Panc1 (cell line): ENCODE results near the gene PRR15. TPM values are rescaled to one million over a fixed set of nuclear protein-coding genes. Genes with fewer than 3 reads are reported as not detected.

Experiments
- ATAC-seq: fragments of 200-7000 bp; cut with Tn5 transposase; 2 replicates; pipeline ENCODE4 v1.9.1; 2020; ENCODE audit warnings: mild to moderate bottlenecking, moderate library complexity
- BruUV-seq: library from RNA; stranded (reverse); fragments of 400-500 nt; replicated peaks from 2 replicates; lab custom pipeline; 2021; lab: Mats Ljungman, UMichigan
- CTCF ChIA-PET: fragments of 300-600 bp; sonication (Branson Sonifier 250); formaldehyde crosslinking; loops from one replicate; lab custom pipeline; 2022; ENCODE audit warnings: antibody characterized with exemption; lab: Charles Lee
- POLR2A ChIA-PET: fragments of 300-600 bp; sonication (Branson Sonifier 250); formaldehyde crosslinking; loops from one replicate; lab custom pipeline; 2022; ENCODE audit warnings: antibody characterized with exemption; lab: Charles Lee
- DNase-seq: peaks from one replicate; pipeline ENCODE4 v3.0.0-alpha.2; 2010; ENCODE audit warnings: low read depth, low spot score
- H3K27ac ChIP-seq: 2 replicates; pipeline ENCODE4 v1.5.1; 2011; ENCODE audit warnings: mild to moderate bottlenecking, low read length, inconsistent platforms
- H3K27me3 ChIP-seq: fragments of 200-500 bp; sonication (Bioruptor generic); 2 replicates; pipeline ENCODE4 v1.6.0; 2014; ENCODE audit warnings: low read length, inconsistent platforms; ENCODE audit not compliant: control insufficient read depth, insufficient read depth
- H3K36me3 ChIP-seq: fragments of 200-500 bp; sonication (Bioruptor generic); 2 replicates; pipeline ENCODE4 v1.5.1; 2014; ENCODE audit warnings: inconsistent platforms, mild to moderate bottlenecking, low read length, moderate library complexity; ENCODE audit not compliant: control insufficient read depth, insufficient read depth
- H3K4me1 ChIP-seq: 2 replicates; pipeline ENCODE4 v1.5.1; 2011; ENCODE audit warnings: inconsistent platforms, mild to moderate bottlenecking, low read length, moderate library complexity; ENCODE audit not compliant: control insufficient read depth, insufficient read depth
- H3K4me3 ChIP-seq, 2 experiments: 2 replicates each; pipeline ENCODE4 v1.5.1; 2011 to 2012; ENCODE audit warnings: low read depth in 2 of 2, low read length in 2 of 2, mild to moderate bottlenecking in 2 of 2, inconsistent platforms in 1 of 2, moderate library complexity in 1 of 2
- H3K9me3 ChIP-seq: fragments of 200-500 bp; sonication (Bioruptor generic); 2 replicates; pipeline ENCODE4 v1.5.1; 2014; ENCODE audit warnings: low read depth, mild to moderate bottlenecking, inconsistent platforms, low read length, moderate library complexity; ENCODE audit not compliant: control insufficient read depth, insufficient read depth
- POLR2AphosphoS5 ChIP-seq: IDR thresholded peaks from 2 replicates; pipeline ENCODE4 v1.6.1; 2012; ENCODE audit warnings: mild to moderate bottlenecking, low read depth, low read length, moderate library complexity
- SIN3A ChIP-seq: IDR thresholded peaks from 2 replicates; pipeline ENCODE4 v1.6.1; 2012; ENCODE audit warnings: low read depth, mild to moderate bottlenecking, low read length, moderate library complexity, borderline replicate concordance; ENCODE audit not compliant: insufficient read depth
- TCF7L2 ChIP-seq: IDR thresholded peaks from 2 replicates; pipeline ENCODE4 v1.6.1; 2011; ENCODE audit warnings: mild to moderate bottlenecking, low read depth, low read length, inconsistent platforms
- in situ Hi-C: cut with HindIII; loops from 2 replicates; pipeline ENCODE4 v1.10.0; 2016; ENCODE audit warnings: low sequenced_read_pairs, low pct_unique_long_range_greater_than_20kb
- intact Hi-C: fragments of 100-400 bp; cut with micrococcal nuclease; formaldehyde crosslinking; loops from one replicate; pipeline ENCODE4 v1.10.0; 2022; ENCODE audit not compliant: unreplicated experiment
- total RNA-seq: library from RNA; stranded (reverse); gene quantifications from one replicate; pipeline ENCODE4 v1.2.1, GENCODE V29; 2021; ENCODE audit not compliant: unreplicated experiment
- TF ChIP-seq, protein P1 (sequence below): fragments of 450-650 bp; IDR thresholded peaks from 2 replicates; pipeline ENCODE4 v1.5.1; 2017; ENCODE audit warnings: mild to moderate bottlenecking
- TF ChIP-seq, protein P2 (sequence below), 2 experiments: IDR thresholded peaks; 2 replicates each; pipeline ENCODE4 v1.6.1; 2011 to 2012; ENCODE audit warnings: low read depth in 2 of 2, control low read depth in 1 of 2, low read length in 1 of 2, mild to moderate bottlenecking in 1 of 2, moderate library complexity in 1 of 2; ENCODE audit not compliant: insufficient read depth in 1 of 2

Gene PRR15
- total RNA-seq, 1 experiment from 2014 or later: 0.23 TPM

DNA sequence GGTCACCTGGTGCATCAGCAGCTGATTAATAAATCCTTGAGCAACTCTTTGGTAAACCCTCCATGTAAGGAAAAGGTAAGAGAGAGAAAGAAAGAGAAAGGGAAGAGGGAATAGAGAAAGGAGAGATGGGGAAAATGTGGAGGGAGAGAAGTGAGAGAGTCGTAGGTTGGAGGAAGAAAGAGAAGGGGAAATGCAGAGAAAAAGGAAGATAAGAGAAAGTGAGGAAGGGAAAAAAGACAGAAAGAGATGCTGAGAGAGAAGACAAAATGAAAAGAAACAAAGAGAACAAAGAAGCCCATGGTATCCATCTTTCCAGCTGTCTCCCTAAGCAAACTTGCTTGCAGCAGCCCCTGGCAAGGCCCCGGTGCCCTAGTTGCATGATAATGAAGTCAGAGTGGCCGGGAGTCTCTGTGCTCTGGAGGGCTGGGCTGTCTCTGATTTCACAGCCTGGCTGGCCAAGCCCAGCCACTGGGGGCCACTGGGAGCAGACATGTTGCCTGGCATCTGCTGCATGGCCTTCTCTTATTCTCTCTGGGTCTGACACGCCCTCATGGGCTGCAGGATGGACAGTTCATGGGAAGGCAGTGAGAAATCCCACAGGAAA is 48.4 kb downstream of the PRR15 start:
- H3K36me3 ChIP-seq: no peaks in the 10 kb centered on the region
- no peaks in the 10 kb centered on the region for H3K4me1 ChIP-seq
- CTCF ChIA-PET: no interaction called here
- H3K27me3 ChIP-seq: no peaks in the 10 kb centered on the region
- no peaks in the 10 kb centered on the region for H3K9me3 ChIP-seq
- TF ChIP-seq, protein P1, sequence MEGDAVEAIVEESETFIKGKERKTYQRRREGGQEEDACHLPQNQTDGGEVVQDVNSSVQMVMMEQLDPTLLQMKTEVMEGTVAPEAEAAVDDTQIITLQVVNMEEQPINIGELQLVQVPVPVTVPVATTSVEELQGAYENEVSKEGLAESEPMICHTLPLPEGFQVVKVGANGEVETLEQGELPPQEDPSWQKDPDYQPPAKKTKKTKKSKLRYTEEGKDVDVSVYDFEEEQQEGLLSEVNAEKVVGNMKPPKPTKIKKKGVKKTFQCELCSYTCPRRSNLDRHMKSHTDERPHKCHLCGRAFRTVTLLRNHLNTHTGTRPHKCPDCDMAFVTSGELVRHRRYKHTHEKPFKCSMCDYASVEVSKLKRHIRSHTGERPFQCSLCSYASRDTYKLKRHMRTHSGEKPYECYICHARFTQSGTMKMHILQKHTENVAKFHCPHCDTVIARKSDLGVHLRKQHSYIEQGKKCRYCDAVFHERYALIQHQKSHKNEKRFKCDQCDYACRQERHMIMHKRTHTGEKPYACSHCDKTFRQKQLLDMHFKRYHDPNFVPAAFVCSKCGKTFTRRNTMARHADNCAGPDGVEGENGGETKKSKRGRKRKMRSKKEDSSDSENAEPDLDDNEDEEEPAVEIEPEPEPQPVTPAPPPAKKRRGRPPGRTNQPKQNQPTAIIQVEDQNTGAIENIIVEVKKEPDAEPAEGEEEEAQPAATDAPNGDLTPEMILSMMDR: no peak
- no peak for TF ChIP-seq TCF7L2
- no peak for TF ChIP-seq POLR2AphosphoS5
- TF ChIP-seq, protein P2, sequence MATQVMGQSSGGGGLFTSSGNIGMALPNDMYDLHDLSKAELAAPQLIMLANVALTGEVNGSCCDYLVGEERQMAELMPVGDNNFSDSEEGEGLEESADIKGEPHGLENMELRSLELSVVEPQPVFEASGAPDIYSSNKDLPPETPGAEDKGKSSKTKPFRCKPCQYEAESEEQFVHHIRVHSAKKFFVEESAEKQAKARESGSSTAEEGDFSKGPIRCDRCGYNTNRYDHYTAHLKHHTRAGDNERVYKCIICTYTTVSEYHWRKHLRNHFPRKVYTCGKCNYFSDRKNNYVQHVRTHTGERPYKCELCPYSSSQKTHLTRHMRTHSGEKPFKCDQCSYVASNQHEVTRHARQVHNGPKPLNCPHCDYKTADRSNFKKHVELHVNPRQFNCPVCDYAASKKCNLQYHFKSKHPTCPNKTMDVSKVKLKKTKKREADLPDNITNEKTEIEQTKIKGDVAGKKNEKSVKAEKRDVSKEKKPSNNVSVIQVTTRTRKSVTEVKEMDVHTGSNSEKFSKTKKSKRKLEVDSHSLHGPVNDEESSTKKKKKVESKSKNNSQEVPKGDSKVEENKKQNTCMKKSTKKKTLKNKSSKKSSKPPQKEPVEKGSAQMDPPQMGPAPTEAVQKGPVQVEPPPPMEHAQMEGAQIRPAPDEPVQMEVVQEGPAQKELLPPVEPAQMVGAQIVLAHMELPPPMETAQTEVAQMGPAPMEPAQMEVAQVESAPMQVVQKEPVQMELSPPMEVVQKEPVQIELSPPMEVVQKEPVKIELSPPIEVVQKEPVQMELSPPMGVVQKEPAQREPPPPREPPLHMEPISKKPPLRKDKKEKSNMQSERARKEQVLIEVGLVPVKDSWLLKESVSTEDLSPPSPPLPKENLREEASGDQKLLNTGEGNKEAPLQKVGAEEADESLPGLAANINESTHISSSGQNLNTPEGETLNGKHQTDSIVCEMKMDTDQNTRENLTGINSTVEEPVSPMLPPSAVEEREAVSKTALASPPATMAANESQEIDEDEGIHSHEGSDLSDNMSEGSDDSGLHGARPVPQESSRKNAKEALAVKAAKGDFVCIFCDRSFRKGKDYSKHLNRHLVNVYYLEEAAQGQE (IDR thresholded peaks at IDR 0.05; ENCODE audit: insufficient read depth in 1 of 2, low read depth in 2 of 2, low read length in 1 of 2): no peak
- no peak for TF ChIP-seq SIN3A
- no peak for ATAC-seq
- intact Hi-C loops (no loop called here), in situ Hi-C loops (no loop called here)
- POLR2A ChIA-PET: no interaction called here
- DNase-seq: no peak
- BruUV-seq: no TSS peak
- no peak overlapping the region for H3K27ac ChIP-seq
- no peak overlapping the region for H3K4me3 ChIP-seq

DNA sequence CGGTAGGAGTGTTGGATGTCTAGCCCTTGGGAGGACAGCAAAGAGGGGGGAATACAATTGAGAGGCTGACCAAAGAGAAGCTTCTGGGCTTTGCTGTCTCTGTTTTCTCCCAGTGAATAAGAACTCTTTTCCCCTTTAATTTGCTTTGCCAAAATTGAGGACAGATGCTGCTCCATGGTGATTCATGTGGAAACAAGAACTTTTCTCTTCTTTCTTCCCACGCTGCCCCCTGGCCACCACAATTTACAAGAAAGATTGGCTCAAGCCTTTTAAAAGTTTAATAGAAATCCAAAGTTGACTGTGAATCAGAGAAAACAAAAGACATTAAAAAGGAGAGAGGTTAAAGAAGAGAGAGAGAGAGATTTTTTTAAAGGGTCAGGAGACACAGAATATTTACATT is 49.0 kb downstream of the PRR15 start:
- in situ Hi-C loops: no loop called here
- H3K4me1 ChIP-seq: no peaks in the 10 kb centered on the region
- ATAC-seq (no peak), DNase-seq (no peak)
- H3K27ac ChIP-seq: no peak overlapping the region
- H3K36me3 ChIP-seq: no peaks in the 10 kb centered on the region
- ChIA-PET CTCF (no interaction called here), POLR2A (no interaction called here)
- TF ChIP-seq, protein P1: no peak
- TF ChIP-seq SIN3A (no peak), POLR2AphosphoS5 (no peak), TCF7L2 (no peak)
- TF ChIP-seq, protein P2 (IDR thresholded peaks at IDR 0.05; ENCODE audit: insufficient read depth in 1 of 2, low read depth in 2 of 2, low read length in 1 of 2): no peak
- intact Hi-C loops: no loop called here
- no TSS peak for BruUV-seq
- no peaks in the 10 kb centered on the region for H3K27me3 ChIP-seq
- H3K9me3 ChIP-seq: peaks cover 3% of the 10 kb centered on the region; the same call in 1 of the 2 replicates
- no peak overlapping the region for H3K4me3 ChIP-seq
